Bronchus fibroblast of lung (primary cell): ENCODE data around the gene CDY2A. TPM values are rescaled to one million over a fixed set of nuclear protein-coding genes. Genes with fewer than 3 reads are reported as not detected.

Source experiments
- total RNA-seq: library from RNA; depleted of rRNA; stranded (reverse); fragments of >200 nt; gene quantifications from 2 replicates; pipeline ENCODE4 v1.2.3, GENCODE V29; 2015

CDY2A gene
- total RNA-seq = not detected in 2 replicates

GRCh38 chrY:18025487-18025886, at the start of gene CDY2A:
TSS of gene CDY2A (plus strand) at chrY:18025787. CDS start at chrY:18026115, 328 bp downstream.

Other genes with a start within 250 kb of the CDY2A start
- gene CDY2B, start 145.6 kb upstream of the CDY2A start, total RNA-seq = not detected in 2 replicates